ENCODE measurements around the gene LHPP. TPM values are rescaled to one million over a fixed set of nuclear protein-coding genes. Genes with fewer than 3 reads are reported as not detected.
A peak's percentile ranks its signal among the peaks of the same experiment; 100 is the strongest.

LHPP gene
- total RNA-seq, 1 donor from 2014 or later: 15.3 TPM

- Mint-ChIP-seq H3K4me1 (ENCODE audit: low read depth) (peaks cover 14% of the 10 kb centered on the region), H3K27me3 (ENCODE audit: low read depth) (no peaks in the 10 kb centered on the region), H3K27ac (ENCODE audit: unreplicated experiment) (no peak overlapping the region), H3K9me3 (ENCODE audit: low read depth) (no peaks in the 10 kb centered on the region), H3K36me3 (ENCODE audit: low read depth) (no peaks in the 10 kb centered on the region), H3K4me3 (ENCODE audit: unreplicated experiment) (no peak overlapping the region)
- TF ChIP-seq, protein P1, sequence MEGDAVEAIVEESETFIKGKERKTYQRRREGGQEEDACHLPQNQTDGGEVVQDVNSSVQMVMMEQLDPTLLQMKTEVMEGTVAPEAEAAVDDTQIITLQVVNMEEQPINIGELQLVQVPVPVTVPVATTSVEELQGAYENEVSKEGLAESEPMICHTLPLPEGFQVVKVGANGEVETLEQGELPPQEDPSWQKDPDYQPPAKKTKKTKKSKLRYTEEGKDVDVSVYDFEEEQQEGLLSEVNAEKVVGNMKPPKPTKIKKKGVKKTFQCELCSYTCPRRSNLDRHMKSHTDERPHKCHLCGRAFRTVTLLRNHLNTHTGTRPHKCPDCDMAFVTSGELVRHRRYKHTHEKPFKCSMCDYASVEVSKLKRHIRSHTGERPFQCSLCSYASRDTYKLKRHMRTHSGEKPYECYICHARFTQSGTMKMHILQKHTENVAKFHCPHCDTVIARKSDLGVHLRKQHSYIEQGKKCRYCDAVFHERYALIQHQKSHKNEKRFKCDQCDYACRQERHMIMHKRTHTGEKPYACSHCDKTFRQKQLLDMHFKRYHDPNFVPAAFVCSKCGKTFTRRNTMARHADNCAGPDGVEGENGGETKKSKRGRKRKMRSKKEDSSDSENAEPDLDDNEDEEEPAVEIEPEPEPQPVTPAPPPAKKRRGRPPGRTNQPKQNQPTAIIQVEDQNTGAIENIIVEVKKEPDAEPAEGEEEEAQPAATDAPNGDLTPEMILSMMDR (IDR thresholded peaks at IDR 0.05): no peak
- DNase-seq (ENCODE audit: low spot score): no peak
Measured at GRCh38 chr10:124639646-124640045, 178.0 kb downstream of the LHPP start.

GRCh38 chr10:124640056-124640455 lies 178.4 kb downstream of the LHPP start:
- Mint-ChIP-seq H3K27me3 (ENCODE audit: low read depth) (no peaks in the 10 kb centered on the region), H3K4me1 (ENCODE audit: low read depth) (peaks cover 14% of the 10 kb centered on the region), H3K27ac (ENCODE audit: unreplicated experiment) (no peak overlapping the region), H3K4me3 (ENCODE audit: unreplicated experiment) (no peak overlapping the region), H3K9me3 (ENCODE audit: low read depth) (no peaks in the 10 kb centered on the region), H3K36me3 (ENCODE audit: low read depth) (no peaks in the 10 kb centered on the region)
- no peak for DNase-seq (ENCODE audit: low spot score)
- TF ChIP-seq, protein P1 (IDR thresholded peaks at IDR 0.05): no peak

- Mint-ChIP-seq H3K27me3 (ENCODE audit: low read depth) (no peaks in the 10 kb centered on the region), H3K9me3 (ENCODE audit: low read depth) (no peaks in the 10 kb centered on the region), H3K4me3 (ENCODE audit: unreplicated experiment) (no peak overlapping the region), H3K4me1 (ENCODE audit: low read depth) (peaks cover 14% of the 10 kb centered on the region), H3K36me3 (ENCODE audit: low read depth) (no peaks in the 10 kb centered on the region), H3K27ac (ENCODE audit: unreplicated experiment) (peak overlapping the region; percentile 13)
- no peak for DNase-seq (ENCODE audit: low spot score)
- TF ChIP-seq, protein P1 (IDR thresholded peaks at IDR 0.05): no peak
Measured at GRCh38 chr10:124640538-124641231, 179.1 kb downstream of the LHPP start.

DNA sequence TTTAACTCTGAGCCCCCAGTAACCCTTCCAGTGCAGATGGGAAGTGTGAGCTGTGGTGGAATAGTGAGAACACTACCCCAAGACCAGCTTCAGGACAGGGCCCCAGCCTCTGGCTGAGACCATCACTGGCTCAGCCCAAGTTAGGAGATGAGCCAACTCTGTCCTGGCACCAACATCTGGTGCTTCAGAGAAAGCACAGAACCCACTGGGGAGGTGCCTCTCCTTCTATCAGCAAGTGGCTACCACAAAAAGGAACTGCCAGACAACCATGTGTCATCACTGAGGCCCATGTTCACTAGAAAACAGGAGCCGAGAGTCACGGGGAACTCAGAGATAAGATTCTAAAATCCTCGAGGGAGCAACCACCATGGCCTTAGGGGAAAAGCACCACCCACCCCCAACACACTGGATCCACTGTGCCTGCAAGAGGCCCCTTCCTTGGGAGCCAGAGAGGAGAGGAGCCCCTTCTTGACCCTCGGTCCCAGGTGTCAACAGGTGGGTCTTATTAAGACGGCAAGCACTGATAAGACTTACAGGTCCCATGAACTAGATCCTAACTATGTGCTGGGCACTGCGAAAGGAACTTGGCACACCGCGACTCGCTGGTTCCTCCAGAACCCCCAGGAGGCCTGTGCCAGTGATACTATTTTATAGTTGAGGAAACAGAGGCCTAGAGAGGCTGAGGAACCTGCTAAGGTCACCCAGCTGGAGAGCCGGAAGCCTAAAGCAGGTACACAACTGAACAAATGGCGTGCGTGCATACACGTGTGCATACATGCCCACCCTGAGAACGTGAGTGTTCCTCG lies 179.9 kb downstream of the LHPP start:
- Mint-ChIP-seq H3K27ac (ENCODE audit: unreplicated experiment) (peak overlapping the region; percentile 13), H3K4me1 (ENCODE audit: low read depth) (peaks cover 16% of the 10 kb centered on the region), H3K4me3 (ENCODE audit: unreplicated experiment) (no peak overlapping the region), H3K9me3 (ENCODE audit: low read depth) (no peaks in the 10 kb centered on the region), H3K36me3 (ENCODE audit: low read depth) (no peaks in the 10 kb centered on the region), H3K27me3 (ENCODE audit: low read depth) (no peaks in the 10 kb centered on the region)
- no peak for DNase-seq (ENCODE audit: low spot score)
- TF ChIP-seq, protein P1 (IDR thresholded peaks at IDR 0.05): no peak

GRCh38 chr10:124642088-124642710 lies 180.6 kb downstream of the LHPP start:
- DNase-seq (ENCODE audit: low spot score): no peak
- no peaks in the 10 kb centered on the region for H3K27me3 Mint-ChIP-seq (ENCODE audit: low read depth)
- no peak overlapping the region for H3K27ac Mint-ChIP-seq (ENCODE audit: unreplicated experiment)
- no peaks in the 10 kb centered on the region for H3K36me3 Mint-ChIP-seq (ENCODE audit: low read depth)
- TF ChIP-seq, protein P1 (IDR thresholded peaks at IDR 0.05): no peak
- H3K4me3 Mint-ChIP-seq (ENCODE audit: unreplicated experiment): no peak overlapping the region
- H3K4me1 Mint-ChIP-seq (ENCODE audit: low read depth): peaks cover 20% of the 10 kb centered on the region
- H3K9me3 Mint-ChIP-seq (ENCODE audit: low read depth): no peaks in the 10 kb centered on the region
